ENCODE results near the gene FBXW11.

The FBXW11 gene

DNA sequence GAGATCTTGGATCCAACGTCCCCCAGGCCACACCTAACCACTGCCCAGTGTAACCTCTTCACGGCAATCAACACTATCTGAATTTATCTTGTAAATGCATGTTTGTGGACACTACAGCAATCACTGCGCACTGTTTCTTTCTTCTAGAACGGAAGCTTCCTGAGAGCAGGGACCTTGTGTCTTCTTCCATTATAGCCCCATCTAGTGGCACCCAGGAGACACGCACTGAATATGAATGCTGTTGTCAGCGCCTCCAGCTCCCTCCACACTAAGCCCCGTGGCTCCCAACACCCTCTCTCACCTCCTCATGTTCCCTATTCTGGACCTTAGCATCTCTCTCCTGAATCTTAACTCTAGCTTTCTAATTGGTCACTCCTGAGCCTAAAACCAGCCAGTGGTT, 148.1 kb downstream of the FBXW11 start:
- no peak for DNase-seq

DNA sequence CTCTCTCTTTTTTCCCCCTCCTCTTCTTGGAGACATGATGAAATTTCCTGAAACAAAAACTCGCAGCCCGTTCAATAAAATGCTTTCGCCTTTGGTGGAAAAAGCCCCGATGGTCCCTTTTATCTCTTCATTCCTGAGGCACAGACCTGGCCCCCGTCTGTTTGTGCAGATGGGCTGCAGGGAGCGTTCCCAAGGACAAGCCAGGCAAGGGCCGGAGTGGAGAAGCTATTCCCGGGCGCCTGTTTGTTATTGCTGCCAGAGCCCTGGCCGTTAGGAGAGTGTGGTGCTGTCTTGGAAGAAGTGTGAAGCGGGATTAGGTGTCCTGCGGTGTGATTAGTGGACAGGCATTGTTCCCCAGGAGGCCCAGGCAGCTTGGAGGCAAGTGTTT, 149.0 kb downstream of the FBXW11 start:
- no peak for DNase-seq

DNA sequence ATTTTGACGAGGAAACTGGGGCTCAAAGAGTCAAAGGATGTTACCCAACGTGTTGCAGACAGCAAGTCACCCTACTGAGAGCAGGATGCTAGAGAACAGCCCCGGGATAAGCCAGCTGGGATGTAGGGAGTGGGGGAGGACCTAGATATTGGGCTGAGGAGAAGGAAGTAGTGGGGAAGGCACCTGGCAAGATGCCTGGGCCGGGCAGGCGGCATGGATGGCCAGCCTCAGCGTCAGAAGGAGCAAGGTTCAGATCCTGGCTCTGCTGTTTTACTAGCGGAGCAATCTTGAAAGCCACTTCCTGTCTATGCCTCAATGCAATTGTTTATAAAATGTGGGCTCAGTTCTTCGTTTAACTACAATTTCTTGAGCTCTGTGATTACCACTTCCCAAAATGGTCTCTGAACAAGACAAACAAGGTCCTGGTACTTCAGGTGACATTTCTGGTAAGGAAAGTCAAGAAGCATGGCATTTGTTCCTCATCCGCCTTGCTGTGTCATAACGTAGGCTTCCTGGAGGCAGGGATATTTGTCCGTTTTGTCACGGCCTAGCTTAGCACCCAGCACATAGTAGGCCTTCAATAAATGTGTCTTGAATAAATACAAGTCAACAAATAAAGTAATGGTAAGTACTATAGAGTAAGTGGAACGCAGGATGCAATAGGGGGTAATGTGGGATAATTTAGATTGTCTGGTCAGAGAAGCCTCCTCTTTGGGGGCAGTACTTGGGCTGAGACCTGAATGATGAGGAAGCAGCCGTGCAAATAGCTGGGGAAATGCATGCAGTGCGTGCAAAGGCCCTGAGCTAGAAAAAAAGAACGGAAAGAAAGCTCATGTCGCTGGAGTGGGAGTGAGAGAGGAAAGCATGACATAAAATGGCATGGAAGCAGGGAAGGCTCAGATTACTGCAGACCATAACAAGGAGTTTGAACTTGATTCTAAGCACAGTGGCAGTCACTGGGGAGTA, 150.4 kb downstream of the FBXW11 start:
- DNase-seq = no peak

DNA sequence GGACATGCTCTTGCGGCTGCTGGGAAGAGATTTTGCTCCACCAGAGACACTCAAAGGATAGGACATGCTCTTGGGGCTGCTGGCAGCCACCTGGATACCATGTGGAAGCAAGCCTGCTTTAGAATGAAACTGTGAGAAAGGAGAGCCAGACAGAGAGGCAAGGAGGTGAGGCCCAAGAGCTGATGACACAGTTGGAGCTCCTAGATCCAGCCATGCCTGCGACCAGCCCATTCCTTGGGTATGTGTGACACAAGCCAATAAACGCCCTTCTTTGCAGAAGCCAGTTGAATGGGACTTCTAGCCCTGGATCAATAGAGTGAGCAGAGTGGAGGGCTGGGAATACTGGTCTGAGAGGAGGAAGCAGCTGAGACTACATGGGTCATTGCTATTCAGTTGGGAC, 151.2 kb downstream of the FBXW11 start:
- no peak for DNase-seq

DNA sequence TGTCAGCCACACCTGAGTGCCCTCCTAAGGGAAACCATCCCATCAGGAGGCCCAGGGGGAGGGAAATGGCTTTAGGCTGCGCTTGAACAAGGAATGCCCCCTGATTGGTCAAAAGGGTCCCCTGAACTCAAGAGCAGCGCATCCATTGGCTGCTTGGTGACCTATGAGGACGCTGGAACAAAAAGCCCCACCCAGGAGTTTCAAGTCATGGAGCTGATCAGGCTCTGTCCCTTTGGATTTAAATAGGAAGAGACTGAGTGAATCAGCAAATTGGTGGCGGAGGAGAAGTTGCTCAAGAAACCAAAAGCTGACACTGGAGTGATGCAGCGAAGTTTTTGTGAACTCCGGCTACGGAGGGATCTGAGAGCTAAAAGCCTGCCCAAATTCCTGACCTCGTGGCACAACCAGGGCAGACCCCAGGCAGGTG, 154.2 kb downstream of the FBXW11 start:
- DNase-seq = no peak

DNA sequence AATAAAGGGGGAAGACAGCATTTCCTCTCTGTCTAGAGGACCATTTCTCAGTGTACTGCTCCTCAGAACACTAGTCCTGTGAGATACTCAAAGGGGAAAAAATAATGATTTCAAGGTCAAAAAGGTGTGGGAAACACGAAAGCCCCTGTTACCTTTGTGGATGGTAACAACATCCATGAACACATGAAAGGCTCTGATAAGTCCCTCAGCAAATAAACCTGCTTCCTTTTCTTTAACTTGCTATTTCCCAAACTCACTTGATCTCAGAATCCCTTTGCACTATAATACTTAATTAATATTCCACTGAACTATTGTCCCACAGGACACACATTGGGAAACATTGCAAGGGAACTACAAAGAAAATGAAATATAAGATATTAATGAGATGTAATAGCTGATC, 155.2 kb downstream of the FBXW11 start:
- no peak for DNase-seq

DNA sequence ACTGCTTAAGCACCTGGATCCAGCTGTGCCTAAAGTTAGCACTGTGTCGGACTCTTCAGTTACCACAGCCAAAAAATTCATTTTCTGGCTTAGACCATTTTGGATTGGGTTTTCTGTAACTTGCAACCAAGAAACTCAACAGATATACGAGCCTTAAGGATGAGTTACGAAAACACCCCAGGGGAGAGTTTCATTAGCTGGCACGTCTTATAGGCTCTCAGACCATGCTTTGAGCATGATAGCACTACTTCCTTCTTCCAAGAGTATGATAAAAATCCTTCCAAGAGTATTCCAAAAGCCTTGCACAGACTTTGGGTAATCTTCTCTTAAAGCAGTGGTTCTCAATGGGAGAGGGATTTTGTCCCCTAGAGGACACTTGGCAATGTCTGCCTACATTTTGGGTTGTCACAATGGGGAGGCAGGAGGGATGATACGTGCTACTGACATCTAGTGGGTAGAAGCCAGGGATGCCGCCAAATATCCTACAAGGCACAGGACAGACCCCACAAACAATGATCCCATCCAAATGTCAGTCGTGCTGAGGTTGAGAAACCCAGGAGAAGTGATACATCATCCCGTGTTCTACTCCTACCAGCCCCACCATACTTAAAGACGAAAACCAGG, 156.0 kb downstream of the FBXW11 start:
- no peak for DNase-seq

DNA sequence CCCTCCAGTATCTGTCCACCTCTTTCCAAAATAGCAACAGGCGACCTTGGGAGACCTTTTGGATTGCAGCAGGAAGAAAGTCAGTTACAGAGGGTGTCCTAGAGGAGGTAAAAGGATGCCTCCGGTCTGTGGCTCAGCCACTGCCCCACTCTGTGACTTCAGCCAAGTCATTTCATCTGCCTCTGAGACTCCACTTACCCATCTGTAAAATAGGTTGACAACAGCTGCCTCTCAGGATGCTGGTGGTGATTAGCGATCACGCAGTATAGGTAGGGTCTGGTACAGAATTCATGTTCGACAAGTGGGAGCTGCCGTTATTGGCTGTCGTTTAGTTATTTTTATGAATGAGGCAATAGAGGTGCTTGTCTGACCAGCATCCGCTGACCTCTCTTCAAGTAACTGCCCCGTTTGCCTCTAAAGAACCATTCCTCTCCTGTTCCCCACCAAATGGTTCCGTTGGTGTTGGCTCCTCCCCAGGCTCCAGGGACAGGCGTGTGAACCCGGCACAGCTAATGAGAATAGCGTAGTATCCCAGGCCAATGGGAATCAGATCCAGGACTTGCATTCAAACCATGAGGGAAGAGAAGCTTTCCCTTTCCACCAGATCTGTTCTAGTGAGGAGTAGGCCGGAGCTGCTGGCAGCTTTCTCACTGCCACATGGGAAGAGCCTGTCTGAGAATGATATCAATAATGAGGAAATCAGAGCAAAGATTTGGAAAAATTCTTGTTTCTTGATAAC, 156.7 kb downstream of the FBXW11 start:
- DNase-seq = no peak

DNA sequence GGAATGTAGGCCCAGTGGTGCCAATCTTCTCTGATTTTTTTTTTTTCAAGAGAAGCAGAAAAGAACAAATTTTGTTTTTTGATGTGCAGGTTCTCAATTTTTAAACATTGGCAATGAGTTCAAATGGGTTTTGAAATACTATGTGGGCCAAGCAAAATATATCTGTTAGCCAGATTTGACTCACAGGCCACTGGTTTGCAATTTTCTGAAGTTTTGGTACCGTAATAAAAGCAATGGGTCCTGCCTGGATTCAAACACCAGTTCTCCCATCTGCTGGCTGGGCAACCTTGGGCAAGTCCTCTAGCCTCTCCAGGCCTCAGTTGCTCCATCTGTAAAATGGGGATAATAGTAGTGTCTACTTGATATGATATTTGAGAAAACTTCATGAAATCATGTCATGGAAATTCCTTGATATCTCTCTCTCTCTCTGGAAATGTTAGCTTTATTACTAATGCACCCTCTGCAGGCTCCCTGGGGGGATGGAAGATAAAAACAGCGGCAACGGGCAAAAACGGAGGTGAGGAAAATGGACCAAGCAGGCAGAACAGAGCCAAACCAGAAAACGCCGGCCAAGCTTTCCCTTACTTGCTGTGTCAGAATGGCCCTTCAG, 157.4 kb downstream of the FBXW11 start:
- DNase-seq = no peak

DNA sequence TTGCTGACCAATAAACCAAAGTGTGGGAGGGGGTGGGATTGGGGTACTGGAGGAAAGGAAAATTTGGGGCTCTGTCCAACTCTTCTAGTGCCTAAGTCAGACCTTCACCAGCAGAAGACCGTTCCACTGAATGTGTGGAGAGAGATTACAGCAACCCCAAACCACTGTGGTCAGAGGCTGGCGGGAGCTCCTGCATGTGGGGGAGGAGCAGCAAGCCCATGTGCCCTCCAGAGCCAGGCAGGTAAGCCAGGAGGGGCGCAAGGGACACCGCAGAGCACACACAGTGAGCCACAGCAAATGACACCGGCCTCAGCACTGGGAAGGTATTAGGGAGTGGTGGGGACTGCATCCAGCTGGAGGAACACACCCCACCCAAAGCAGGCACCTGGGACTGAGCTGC, 158.0 kb downstream of the FBXW11 start:
- DNase-seq = no peak

DNA sequence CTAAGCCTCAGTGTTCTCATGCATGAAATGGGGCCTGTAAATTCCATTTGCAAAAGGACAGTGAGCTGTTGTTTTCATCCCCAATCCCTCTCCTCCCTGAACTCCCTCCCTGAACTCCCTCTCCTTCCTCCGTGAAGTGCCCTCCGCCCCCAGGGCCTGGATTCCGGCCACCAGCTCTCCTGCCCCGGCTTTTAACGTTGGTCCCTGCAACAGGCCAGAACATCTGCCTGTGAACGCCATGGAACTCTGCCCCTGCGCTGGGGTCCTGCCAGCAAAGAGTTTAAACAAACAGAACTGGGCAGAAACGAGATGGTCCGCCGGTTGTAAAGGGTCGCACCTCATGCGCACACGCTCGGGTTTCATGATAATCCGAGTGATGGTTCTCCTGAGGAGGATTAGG, 158.4 kb downstream of the FBXW11 start:
- DNase-seq = no peak

DNA sequence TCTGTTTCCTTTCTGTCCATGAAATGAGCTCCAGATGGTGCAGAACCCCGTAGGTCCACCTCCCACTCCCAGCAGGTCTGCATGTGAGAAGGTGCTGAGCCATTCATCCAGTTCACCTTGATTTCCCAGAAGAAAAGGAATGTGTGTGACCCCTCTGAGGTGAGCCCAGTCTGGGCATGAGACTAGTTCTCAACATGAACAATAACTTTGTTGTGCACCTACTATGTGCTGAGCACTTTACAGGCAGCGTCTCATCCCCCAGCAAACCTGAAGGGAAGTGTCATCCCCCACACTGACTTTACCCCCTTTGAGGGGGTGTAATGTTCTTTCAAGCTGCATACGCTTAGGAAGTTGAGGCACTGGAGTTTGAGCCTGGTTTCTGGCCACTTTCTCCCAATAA, 159.4 kb downstream of the FBXW11 start:
- DNase-seq = no peak

DNA sequence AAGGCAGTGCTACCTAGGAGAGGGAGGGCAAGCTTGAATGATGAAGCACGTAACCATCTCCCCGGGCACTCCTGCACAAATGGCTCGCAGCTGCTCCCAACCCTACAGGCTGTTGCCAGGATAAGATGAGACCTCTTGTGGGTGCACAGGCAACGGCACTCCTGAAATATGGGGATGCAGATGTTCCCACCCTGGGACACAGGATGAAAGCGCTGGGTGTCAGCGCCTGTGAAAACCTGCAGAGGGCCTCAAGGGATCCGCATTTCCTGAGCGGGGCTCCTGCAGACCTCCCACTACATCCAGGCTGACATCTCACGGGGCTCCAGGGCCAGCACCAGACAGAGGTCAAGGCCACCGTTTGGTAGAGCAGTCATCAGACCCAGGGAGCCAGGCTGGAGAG, 160.1 kb downstream of the FBXW11 start:
- DNase-seq = no peak

DNA sequence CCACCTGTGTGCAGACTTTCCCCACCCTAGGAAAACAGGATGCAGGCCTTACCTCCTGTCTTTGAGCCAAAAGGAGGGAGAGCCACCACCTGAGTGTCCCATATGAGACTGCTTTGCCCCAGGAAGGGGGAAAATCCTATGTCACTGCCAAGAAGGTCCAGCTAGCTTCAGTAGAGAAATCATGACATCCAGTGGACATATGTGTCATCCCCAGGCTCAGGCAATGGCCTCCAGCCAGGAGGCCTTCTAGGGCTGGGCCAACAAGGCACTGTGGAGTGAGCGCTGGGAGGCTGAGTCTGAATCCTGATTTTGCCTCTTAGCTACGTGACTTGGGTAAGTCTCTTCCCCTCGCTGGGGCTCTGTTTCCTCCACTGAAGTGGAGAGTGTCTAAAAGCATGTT, 160.6 kb downstream of the FBXW11 start:
- no peak for DNase-seq

DNA sequence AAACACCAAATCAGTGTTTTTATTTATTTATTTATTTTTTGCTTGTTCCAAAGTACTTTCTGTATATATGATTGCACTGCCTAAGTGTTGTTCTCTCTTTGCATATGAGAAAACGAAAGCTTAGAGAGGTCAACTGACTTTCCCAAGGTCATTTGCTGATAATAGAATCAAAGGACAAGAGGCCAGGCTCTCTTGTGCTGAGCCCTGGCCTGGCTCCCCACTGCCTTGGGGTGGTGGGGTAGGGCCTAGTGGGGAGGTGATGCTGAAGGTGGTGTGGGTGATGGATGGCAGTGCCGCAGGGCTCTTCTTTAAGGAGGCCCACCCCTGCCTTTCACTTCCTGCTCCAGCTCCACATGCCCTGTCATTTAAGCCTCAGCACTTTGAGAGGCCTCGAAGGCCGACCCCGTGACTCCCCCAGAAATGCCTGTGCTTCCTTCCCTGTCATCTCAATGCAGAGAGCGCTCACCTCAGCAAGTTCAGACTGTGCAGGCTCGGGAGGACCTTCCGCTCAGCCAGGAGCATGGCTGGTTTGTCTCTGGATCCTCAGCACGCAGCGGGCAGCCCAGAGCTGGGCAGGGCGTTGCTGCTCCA, 161.3 kb downstream of the FBXW11 start:
- DNase-seq = no peak

DNA sequence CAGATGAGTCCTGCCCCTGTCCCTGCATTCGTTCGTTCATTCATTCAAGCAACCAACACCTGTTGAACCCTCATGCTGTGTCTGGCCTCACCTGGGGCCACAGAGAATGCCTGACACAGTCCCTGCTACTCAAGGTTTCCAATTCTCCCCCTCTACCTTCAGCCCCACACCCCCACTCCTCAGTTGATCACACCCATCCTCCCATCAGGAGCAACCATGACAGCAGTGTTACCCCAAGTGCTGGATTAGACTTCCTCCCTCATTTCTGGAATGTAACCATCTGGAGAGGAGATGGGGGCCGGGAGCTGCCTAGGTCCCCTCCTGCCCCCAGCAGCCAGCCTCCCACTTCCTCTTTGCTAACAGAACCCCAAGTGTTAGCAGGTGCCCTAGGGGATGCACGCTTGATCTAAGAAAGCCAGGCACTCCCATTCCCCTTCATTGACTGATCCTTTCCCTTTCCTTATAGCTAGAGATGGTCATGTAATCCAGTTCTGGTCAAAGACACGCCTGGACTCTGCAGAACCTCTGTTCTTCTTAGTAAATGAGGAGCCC, 163.6 kb downstream of the FBXW11 start:
- no peak for DNase-seq

DNA sequence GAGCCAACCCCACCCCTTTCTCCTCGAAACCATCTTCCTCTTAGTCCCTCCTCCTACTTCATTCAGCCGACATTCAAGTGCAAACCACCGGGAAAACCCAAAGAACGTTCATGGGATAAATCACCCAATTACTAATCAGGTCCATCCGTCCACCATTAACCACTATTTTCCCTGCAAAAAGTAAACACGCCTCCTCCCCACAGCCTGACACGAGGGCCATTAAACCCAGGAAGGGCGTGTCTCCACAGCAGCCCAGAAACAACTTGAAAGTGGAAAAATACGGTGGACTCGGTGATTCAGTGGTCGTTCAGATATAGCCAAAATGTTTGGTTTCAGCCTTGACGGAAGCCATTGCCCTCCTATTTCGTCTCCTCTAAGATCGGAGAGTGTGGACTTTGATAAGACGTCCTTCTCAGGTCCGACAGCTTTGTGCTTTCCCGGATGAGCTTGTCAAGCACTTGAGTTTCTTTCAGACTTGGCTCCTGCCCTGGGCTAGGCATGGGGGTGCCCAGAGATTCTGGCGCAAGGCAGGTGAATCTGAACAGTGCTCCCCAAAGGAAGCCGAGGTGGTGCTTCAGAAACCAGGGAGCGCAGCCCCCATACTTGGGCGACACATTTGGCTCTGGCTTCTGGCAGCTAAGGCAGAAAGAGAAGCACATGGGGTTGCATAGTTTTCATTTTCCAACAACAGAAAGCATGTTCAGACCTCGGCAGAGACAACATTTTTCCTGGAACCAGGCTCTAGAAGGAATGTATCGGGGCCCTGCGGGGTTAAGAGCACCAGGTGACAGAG, 164.3 kb downstream of the FBXW11 start:
- DNase-seq = no peak

DNA sequence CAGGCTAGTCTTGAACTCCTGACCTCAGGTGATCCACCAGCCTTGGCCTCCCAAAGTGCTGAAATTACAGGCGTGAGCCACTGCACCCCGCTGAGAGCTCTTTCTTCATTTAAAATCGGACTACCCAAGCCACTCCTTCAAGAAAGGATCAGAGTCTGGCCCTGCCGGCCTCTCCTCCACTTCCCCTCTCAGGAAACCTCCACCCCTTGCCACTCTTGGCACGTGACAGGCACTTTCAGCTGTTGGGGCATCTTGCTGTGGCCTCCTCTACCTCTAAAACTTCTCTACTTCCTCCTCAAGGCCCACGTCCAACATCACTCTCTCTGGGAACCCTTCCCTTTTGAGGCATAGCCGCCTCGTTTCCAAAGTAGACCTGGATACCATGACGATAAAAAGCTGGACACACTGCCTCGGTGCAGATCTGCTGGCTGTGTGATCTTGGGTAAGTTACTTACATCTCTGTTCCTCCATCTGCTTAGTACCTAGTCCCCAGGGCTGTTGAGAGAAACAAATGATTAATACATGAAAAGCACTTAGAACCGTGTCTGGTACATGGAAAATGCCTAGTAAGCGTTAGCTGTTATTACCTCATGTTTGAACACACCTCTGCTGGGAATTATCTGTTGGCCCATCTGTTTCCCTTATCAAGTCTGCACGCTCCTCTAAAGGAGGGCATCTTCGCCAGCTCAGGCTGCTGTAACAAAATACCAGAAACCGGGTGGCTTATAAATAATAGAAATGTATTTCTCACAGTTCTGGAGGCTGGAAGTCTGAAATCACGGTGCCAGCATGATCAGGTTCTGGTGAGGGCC, 165.5 kb downstream of the FBXW11 start:
- no peak for DNase-seq

DNA sequence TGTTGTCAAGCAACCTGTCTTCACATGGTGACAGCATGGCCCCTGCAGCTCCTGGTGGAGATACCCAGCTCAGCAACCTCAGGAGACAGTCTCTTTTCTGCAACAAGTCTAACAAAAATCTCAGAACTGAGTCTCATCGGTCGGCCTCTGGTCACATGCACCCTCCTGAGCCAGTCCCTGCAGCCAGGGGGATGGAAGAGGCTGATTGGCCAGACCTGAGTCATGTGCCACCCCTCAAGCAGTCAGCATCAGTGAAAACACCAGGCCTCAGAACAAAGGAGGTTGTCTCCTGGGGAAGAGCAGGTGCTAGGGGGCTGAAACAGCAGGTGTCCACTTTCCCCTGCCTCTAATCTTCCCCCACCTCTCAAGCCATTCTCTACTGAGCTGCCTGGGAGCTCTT, 166.4 kb downstream of the FBXW11 start:
- DNase-seq = no peak

DNA sequence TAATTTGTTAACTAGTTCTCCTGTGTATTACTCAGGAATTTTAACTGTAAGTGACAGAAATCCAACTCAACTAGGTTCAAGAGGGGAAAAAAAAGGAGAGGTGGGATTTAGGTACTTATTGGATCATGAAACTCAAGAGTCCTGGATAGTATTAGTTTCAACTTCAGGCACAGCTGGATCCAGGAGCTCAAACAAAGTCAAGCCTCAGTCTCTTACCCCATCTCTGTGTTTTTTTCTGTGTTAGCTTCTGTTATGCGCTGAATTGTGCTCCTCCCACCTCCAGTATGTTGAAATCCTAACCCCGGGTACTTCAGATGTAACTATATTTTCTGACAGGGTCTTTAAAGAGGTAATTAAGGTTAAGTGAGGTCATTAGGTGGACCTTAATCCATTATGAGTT, 167.3 kb downstream of the FBXW11 start:
- no peak for DNase-seq

DNA sequence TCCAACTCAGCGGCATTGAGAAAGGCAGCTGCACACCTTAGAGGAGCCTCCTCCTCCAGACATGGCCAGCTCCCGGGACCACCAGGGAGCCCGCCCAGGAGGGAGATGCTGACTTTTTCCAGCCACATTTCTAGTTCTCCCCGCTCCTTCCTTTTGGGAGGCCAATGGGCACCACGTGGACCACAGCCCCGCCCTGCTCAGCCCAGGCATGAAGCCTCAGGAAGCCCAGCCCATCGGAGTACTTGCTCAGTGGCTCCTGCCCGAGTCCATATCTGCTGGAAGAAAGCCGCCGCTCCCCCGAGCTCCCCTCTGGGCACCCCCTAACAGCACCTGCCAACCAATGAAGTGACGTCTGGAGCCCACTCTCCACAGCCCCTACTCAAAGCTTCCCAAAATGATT, 168.4 kb downstream of the FBXW11 start:
- no peak for DNase-seq

All from NCI-H1105 (cell line).